Activated CD8-positive, alpha-beta memory T cell treated with anti-CD3 and anti-CD28 coated beads, Interleukin-2, amount 50 U/mL, for 24 hours (primary cell): ENCODE data around the gene ITPKA.
"Not testable (repeated sequence)": the region's sequence is repeated elsewhere in the genome, so short reads cannot be mapped to it uniquely, and the experiment has no call there.

Experiments used
- DNase-seq: peaks from one replicate; pipeline ENCODE4 v3.0.0-alpha.2; 2020; ENCODE audit errors: extremely low read depth

The ITPKA gene

GRCh38 chr15:41493205-41493901 lies at the start of gene ITPKA:
Gene ITPKA, plus strand, starts transcription at chr15:41493874. Its CDS starts 54 bp downstream, at chr15:41493928.
- DNase-seq = peak; percentile 68

GRCh38 chr15:41445399-41445798 lies 48.3 kb upstream of the ITPKA start:
- no peak for DNase-seq

- no peak for DNase-seq
Measured at GRCh38 chr15:41462084-41462795, 31.4 kb upstream of the ITPKA start.

- DNase-seq = no peak
Measured at GRCh38 chr15:41464889-41465580, 28.6 kb upstream of the ITPKA start.

- DNase-seq = no peak
Measured at GRCh38 chr15:41465822-41466421, 27.8 kb upstream of the ITPKA start.

GRCh38 chr15:41466711-41467110 lies 27.0 kb upstream of the ITPKA start:
- no peak for DNase-seq

GRCh38 chr15:41469644-41470043 lies 24.0 kb upstream of the ITPKA start:
- DNase-seq = not testable (repeated sequence)

- DNase-seq = no peak
Measured at GRCh38 chr15:41473418-41473817, 20.3 kb upstream of the ITPKA start.

GRCh38 chr15:41474436-41474835 lies 19.2 kb upstream of the ITPKA start:
- no peak for DNase-seq

- DNase-seq = no peak
Measured at GRCh38 chr15:41474941-41475340, 18.7 kb upstream of the ITPKA start.

GRCh38 chr15:41476416-41477048 lies 17.1 kb upstream of the ITPKA start:
- DNase-seq = no peak

- DNase-seq = no peak
Measured at GRCh38 chr15:41480396-41481140, 13.1 kb upstream of the ITPKA start.

- no peak for DNase-seq
Measured at GRCh38 chr15:41482110-41482877, 11.4 kb upstream of the ITPKA start.

- no peak for DNase-seq
Measured at GRCh38 chr15:41483115-41483514, 10.6 kb upstream of the ITPKA start.

GRCh38 chr15:41483519-41483918 lies 10.2 kb upstream of the ITPKA start:
- DNase-seq = no peak

- no peak for DNase-seq
Measured at GRCh38 chr15:41484937-41485625, 8.6 kb upstream of the ITPKA start.

GRCh38 chr15:41486286-41486685 lies 7.4 kb upstream of the ITPKA start:
- DNase-seq = no peak

GRCh38 chr15:41487381-41487780 lies 6.3 kb upstream of the ITPKA start:
- DNase-seq = no peak

GRCh38 chr15:41487802-41488201 lies 5.9 kb upstream of the ITPKA start:
- no peak for DNase-seq

GRCh38 chr15:41489641-41490040 lies 4.0 kb upstream of the ITPKA start:
- DNase-seq = no peak
